Measurements from ENCODE around the gene LIN37.
A peak's percentile ranks its signal among the peaks of the same experiment; 100 is the strongest.

GRCh38 chr19:35714601-35715354 lies 33.6 kb upstream of the LIN37 start:
- TF ChIP-seq, protein P1, sequence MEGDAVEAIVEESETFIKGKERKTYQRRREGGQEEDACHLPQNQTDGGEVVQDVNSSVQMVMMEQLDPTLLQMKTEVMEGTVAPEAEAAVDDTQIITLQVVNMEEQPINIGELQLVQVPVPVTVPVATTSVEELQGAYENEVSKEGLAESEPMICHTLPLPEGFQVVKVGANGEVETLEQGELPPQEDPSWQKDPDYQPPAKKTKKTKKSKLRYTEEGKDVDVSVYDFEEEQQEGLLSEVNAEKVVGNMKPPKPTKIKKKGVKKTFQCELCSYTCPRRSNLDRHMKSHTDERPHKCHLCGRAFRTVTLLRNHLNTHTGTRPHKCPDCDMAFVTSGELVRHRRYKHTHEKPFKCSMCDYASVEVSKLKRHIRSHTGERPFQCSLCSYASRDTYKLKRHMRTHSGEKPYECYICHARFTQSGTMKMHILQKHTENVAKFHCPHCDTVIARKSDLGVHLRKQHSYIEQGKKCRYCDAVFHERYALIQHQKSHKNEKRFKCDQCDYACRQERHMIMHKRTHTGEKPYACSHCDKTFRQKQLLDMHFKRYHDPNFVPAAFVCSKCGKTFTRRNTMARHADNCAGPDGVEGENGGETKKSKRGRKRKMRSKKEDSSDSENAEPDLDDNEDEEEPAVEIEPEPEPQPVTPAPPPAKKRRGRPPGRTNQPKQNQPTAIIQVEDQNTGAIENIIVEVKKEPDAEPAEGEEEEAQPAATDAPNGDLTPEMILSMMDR (IDR thresholded peaks at IDR 0.05; ENCODE audit: borderline replicate concordance, extremely low read depth, low read length, poor library complexity, severe bottlenecking), result peak; percentile 43
- no peak for TF ChIP-seq EZH2 (IDR thresholded peaks at IDR 0.05; ENCODE audit: borderline replicate concordance, low read depth, low read length, severe bottlenecking)
